Right ventricle myocardium inferior (tissue), 1 donor: ENCODE results near the gene TMEM239. TPM values are rescaled to one million over a fixed set of nuclear protein-coding genes. Genes with fewer than 3 reads are reported as not detected.
"Not testable (repeated sequence)": the region's sequence is repeated elsewhere in the genome, so short reads cannot be mapped to it uniquely, and the experiment has no call there.

Experiments used
- ATAC-seq: fragments of 200-7000 bp; cut with Tn5 transposase; one replicate; pipeline ENCODE4 v1.9.1; 2020; ENCODE audit warnings: mild to moderate bottlenecking, moderate library complexity
- DNase-seq: peaks from one replicate; pipeline ENCODE4 v3.0.0; 2021; ENCODE audit errors: missing footprints
- intact Hi-C: fragments of 100-400 bp; cut with DNase I; formaldehyde crosslinking; loops from one replicate; pipeline ENCODE4 v1.11.0; 2022
- total RNA-seq: library from RNA; stranded (reverse); fragmentation: NEBNext Ultra II Directional; extraction: Animal tissue kit (Norgen Biotek cat#: 25700); gene quantifications from one replicate; pipeline ENCODE4 v1.2.1, GENCODE V29; 2021
- donor health status: DM: no; HTN: yes; CAD: no; lungs with severe emphysema.

The TMEM239 gene
- total RNA-seq, 1 donor from 2014 or later: not detected

DNA sequence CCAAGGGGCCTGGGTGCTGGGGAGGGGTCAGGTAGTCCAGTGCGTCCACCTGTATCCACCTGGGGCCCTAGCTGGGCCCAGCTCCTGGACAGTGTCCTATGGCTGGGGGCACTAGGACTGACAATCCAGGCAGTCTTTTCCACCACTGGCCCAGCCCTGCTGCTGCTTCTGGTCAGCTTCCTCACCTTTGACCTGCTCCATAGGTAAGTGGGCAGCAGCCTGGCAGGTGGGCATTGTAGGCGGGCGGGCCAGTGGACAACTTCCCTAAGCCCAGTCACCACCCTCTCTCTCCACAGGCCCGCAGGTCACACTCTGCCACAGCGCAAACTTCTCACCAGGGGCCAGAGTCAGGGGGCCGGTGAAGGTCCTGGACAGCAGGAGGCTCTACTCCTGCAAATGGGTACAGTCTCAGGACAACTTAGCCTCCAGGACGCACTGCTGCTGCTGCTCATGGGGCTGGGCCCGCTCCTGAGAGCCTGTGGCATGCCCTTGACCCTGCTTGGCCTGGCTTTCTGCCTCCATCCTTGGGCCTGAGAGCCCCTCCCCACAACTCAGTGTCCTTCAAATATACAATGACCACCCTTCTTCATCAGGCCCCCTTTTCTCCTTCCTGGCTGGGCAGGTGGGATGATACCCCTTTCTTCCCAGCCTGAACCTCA lies 793 bp upstream of the TMEM239 start:
- ATAC-seq (no peak), DNase-seq (peak; percentile 17)
- intact Hi-C loops: no loop called here

DNA sequence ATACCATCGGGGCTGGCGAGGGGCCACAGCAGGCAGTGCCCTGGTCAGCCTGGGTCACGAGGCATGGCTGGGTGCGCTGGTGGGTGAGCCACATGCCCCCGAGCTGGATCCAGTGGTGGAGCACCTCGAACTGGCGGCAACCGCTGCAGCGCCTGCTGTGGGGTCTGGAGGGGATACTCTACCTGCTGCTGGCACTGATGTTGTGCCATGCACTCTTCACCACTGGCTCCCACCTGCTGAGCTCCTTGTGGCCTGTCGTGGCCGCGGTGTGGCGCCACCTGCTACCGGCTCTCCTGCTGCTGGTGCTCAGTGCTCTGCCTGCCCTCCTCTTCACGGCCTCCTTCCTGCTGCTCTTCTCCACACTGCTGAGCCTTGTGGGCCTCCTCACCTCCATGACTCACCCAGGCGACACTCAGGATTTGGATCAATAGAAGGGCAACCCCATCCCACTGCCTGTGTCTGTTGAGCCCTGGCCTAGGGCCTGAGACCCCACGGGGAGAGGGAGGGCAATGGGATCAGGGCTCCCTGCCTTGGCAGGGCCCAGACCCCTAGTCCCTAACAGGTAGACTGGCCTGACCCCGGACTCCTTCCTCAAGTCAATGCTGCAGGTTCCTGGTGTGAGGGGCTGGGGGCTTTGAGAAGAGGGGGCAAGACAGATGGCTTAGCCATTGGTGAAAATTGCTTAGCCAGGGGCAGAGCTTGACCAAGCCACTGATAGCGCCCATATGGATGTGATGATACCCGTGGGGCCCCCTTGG lies 598 bp downstream of the TMEM239 start:
- ATAC-seq (no peak), DNase-seq (peak; percentile 69)
- intact Hi-C loops: no loop called here

DNA sequence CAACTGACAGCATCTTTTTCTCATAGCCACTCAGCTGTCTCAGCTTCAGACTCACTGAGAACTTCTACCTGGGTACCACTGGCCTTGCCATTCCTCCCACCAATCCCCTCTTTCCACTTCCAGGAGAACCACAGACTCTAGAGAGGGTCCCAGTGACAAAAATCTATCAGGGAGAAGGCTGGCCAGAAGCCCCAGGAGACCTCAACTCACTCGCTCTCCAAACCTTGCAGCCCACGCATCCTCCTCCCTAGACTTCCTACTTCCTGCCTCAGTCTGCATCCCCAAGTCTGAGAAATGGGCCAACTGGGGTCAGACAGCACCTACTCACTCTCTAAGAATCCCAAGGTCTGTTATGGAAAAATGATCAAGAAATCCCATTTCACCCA lies 1.2 kb downstream of the TMEM239 start:
- intact Hi-C loops: no loop called here
- no peak for ATAC-seq
- no peak for DNase-seq

DNA sequence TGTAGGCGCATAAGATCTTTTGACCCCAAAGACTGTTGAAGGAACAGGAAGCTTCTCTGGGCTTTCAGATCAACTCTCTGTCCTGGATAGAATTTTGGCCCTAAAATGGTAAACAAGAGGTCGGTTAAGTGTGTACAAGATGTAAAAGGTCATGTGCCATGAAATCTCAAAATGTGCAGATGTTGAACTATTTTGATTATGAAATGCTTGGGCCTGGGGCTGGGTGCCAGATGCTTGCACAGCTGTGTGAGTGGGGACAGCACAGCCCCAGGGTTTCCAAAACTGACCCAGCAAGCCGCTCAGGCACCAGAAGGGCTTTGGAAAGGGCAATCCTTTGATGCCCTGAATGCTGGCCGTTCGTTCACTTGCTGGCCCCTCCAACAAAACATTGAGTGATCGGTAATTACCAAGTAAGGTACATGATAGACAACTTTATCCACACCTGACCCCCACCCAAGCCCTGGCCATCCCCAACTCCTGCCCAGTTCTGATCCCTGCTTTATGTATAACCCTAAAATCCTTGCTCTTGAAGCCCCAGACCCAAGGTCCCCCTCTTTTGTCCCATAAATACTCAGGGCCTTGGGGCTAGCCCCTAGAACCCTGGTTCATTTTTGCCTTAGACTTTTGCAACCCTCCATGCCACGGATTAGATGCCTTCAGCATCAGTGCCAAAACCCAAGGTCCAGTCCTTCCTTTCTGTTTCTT lies 1.9 kb downstream of the TMEM239 start:
- DNase-seq (peak; percentile 70), ATAC-seq (peak; percentile 62)
- intact Hi-C loops: no loop called here

DNA sequence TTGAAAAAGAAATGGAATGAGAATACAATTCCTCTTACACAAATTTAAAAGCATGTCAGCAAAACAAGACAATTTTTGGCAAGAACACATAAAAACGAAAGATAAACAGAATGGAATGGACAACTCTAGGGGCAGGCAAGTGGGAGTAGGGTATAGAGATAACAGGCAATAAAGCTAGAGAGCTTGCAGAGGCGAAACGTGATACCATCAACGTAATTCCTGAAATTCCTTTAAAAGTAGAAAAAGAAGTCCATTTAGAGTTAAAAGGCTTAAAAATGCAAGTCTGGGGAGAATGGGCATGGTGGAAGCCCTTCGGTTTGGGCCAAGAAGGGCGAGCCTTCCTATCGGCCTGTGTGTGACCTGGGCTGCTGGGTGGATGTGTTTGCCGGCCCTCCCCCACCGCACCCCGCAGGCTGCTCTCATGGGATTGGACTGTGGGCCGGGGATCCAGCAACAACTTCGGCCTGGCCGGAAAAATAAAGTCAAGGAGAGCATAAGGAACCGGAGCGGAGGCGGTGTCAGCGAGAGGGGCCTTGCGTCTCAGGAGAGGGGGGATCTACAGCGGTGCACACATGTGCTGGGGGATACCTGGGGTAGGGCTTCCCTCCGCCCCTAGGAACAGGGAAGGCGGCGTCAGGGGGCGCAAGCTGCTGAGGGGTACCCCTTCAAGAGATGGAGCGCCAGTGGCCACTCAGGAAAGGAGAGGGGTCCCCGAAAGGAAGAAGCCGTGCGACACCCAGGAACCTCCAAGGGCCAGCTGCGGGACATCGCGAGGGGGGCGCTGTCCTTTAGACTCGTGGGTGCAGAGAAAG lies 4.1 kb downstream of the TMEM239 start:
- ATAC-seq (peak; percentile 39), DNase-seq (peak; percentile 48)

DNA sequence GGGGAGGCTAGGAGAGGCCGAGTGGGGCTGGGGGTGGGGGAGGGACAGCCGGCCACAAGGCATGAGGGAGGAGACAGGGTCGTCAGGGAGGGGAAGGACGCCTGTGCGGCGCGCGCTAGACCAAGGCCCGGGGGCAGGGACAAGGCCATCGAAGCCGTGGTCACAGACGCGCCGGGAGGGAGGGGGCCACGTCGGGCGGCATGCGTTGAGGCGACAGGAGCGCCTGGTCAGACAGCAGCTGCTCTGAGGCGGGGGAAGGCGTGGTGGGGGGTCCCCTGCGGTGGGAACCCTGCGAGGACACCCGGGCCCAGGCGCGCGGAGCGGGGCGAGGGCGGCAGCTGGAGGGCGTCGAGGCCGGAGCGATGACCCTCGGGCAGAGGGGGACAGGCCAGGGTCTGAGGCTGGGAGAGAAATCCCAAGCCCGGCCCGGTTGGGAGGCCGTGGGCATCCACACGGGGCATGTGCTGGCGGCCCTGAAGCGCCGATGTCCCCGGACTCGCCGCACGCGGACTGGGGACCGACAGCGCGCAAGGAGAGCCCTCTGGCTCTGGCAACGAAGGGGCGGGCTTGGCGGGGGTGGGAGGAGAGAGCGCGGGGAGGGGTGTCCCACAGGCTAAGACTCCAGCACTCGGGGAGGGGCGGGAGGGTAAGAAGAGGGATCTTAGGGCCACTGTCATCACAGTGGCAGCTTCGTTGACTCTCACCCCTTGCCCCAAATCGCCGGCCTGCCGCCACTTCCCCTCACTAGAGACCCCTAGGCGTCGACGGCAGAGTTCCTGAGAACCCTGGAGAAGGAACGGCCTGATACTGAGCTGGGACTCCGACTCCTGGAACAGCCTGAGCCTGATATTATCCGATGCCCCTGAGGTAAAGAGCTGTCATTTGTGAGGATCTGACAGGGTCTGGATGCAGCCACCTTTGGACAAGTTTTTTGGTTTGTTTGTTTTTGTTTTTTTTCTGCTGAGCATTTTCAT lies 5.0 kb downstream of the TMEM239 start:
- ATAC-seq (peak; percentile 38), DNase-seq (peak; percentile 71)
- intact Hi-C loops: no loop called here

More for the DNA sequence above, 4.1 kb downstream of the TMEM239 start:
- intact Hi-C loops: no loop called here

DNA sequence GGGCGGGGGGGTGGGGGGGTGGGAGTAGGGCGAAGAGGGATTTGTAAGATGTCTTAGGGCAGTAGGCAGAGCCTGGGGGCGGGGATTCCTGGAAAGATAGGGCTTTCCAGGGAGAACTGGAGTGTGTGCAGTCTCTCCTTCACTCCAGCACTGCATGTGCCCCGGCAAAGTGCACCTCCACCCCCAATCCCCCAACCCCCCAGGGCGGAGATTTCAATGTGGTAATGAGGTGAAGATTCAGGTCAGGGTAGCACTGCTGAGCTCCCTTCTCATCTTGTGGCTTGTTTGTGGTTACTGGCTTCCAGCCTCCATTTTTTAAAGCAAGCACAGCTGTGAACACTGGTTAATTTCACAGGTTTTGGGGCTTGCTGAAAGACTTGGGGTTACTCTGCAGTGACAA lies 5.9 kb downstream of the TMEM239 start:
- no peak for ATAC-seq
- intact Hi-C loops: no loop called here

DNA sequence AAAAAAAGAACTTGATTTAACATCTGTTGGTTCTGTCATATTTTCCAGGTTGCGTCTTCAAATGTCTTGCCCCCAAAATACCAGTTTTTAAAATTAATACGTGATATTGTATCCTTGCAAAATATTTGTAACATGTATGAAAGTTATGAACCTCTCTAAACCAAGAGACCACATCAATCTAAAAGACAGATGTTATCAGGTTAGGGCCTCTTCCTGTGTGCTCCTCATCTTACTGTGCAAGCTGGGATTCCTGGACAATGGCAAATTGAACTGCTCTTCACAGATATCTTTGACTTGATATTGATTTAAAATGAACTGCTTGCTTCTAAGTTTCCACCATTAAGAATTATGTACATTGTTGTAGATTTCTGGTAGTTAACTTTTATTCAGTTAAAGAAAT lies 9.6 kb downstream of the TMEM239 start:
- DNase-seq (no peak), ATAC-seq (no peak)
- intact Hi-C loops: no loop called here

More for the DNA sequence above, 5.9 kb downstream of the TMEM239 start:
- DNase-seq: peak; percentile 45

DNA sequence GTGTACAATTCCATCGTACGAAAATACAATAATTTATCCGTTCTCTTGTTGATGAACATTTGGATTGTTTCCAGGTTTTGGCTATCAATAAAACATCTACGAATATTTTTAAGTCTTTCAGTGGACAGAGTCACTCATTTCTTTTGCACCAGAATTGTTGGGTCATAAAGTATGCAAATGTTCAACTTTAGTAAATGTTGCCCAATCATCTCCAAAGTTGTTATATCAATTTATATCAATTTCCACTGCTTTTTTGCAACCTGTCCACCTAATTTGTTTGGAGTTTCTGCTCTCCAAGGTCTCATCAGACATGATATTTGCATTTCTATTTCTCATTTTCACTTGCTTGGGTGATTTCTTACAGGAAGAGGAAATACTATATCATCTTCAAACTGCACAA lies 10.5 kb downstream of the TMEM239 start:
- DNase-seq (no peak), ATAC-seq (no peak)
- intact Hi-C loops: no loop called here

DNA sequence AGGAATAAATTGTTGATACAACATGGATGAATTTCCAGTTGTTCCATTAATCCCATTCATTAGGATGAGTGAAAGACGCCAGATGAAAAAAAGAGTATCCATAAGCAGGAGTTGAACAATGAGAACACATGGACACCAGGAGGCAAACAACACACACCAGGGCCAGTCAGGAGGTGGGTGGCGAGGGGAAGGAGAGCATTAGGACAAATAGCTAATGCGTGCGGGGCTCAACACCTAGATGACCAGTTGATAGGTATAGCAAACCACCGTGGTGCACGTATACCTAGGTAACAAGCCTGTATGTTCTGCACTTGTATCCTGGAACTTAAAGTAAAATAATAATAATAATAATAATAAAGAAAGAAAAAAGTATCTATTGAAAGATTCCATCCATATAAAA lies 13.2 kb downstream of the TMEM239 start:
- DNase-seq (no peak), ATAC-seq (no peak)
- intact Hi-C loops: no loop called here

DNA sequence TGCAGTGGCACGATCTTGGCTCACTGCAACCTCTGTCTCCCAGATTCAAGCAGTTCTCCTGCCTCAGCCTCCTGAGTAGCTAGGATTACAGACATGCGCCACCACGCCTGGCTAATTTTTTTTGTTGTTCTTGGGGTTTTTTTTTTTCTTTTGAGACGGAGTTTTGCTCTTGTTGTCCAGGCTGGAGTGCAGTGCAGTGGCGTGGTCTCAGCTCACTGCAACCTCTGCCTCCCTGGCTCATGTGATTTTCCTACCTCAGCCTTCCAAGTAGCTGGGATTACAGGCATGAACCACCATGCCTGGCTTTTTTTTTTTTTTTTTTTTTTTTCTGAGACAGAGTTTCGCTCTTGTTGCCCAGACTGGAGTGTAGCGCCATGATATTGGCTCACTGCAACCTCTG lies 15.0 kb downstream of the TMEM239 start:
- ATAC-seq, DNase-seq, intact Hi-C loops: not testable (repeated sequence)

DNA sequence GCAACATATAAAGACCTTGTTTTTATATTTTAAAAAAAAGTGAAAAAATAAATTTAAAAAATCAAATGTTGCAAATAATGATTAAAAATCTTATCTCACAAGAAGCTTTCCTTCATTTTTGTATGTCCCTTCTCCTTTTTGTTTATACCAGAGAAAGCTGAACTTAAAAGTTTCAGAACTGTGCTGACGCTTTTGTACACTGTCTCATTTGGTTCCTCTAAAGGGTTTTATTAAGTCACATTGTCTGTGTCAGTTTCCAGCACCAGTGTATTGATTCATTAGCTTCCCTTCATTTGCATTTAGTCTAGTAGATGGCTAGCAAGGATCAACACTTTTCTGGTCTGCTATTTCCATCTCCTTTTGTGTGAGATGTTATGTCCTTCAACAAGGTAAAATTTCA lies 17.6 kb downstream of the TMEM239 start:
- intact Hi-C loops: no loop called here
- DNase-seq (no peak), ATAC-seq (no peak)

DNA sequence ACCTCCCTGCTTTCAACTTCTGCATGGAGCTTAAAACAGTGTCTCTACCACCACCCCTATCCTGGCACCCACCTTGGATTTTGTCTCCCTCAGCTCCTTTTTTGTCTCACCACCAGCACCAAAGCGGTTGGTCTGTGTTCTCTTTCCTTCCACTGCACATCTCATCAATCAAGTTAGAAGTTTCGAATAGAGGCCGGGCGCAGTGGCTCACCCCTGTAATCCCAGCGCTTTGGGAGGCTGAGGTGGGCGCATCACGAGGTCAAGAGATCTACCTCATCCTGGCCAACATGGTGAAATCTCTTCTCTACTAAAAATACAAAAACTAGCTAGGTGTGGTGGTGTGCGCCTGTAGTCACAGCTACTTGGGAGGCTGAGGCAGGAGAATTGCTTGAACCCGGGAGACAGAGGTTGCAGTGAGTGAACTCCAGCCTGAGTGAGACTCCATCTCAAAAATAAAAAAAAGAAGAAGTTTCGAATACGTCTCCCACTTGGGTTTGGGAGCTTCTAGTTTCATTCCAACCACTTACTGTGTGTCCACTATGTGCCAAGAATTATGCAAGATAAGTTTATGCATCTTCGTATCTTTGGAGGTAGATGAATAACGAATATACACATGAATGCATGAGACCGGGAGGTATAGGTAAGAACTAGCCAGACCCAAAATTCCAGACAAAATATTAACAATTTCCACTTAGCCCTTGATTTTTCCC lies 18.4 kb downstream of the TMEM239 start:
- DNase-seq: no peak
- intact Hi-C loops: no loop called here
- ATAC-seq: no peak

DNA sequence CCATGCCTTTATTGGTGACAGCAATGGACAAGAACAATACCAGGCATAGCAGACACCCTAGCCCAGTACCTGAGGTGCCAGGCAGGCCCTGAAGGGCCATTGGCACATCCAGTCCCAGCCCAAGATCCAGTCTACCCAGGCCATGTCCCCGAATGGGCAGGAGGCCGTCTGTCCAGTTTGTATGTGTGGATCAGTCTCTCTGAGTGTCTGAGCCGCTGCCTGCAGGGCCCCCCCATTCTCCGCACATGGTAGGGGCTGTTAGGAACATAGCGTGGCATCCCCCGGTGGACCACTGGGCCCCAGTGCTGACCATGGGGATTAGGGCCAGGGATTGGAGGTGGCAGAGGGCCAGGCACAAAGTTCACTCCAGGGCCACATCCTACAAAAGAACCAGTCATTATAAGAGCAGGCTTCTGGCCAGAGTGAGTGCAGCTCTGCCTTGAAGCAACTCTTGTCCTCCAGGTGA lies 19.2 kb downstream of the TMEM239 start:
- intact Hi-C loops: no loop called here
- DNase-seq: no peak
- no peak for ATAC-seq

DNA sequence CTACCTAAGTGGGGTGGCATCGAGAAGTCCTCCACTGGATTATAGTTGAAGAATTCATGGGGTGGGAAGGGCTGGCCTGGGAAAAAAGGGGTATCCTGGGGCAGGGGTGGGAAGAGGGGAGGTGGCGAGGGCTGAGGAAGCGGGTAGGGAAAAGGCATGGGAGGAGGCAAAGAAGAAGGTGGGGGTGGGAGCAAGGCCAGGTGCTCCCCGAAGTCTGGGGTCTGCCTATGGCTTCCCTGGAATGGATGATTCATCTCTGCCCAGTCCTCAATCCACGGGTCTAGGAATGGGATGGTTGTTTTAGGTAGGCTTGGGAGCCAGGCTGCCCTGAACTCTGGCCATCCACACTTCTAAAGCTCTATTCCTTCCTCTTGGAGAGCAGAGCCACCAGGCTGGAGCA lies 19.9 kb downstream of the TMEM239 start:
- DNase-seq (peak; percentile 31), ATAC-seq (no peak)
- intact Hi-C loops: no loop called here

DNA sequence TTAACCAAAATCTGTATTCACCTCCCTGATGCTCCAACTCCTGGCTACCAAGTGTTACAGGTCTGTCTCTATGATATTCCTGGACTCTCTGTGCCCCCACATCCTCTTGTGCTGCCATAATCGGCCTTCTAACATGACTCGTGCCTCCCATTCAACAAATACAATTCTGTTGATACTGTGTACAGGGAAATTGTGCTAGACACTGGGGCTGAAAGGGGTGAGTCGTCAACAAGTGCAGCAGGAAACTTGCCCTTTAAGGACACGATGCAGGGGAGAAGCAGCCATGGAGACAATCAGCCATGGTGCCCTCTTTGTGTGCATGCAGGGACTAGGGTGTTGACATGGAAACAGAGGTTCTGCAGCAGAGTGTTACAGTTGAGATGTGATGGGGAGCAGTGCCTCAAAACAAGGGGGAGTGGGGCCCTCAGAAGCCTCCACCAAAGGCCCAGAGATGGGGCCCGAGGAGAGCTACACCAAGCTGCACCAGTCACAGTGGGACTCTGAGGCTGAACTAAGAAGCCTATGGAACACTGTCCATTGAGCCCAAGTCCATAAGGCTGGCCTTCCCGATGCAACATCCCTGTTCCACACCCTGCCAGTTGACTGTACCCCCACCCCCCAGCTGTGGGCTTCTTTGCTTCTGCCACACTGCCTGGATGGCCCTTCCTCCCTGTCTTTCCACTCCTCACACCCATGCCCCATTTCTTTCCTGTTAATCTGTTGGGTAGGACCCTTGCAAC lies 21.2 kb downstream of the TMEM239 start:
- ATAC-seq (no peak), DNase-seq (no peak)
- intact Hi-C loops: no loop called here
